ENCODE results near the gene C10orf67.

C10orf67 gene

DNA sequence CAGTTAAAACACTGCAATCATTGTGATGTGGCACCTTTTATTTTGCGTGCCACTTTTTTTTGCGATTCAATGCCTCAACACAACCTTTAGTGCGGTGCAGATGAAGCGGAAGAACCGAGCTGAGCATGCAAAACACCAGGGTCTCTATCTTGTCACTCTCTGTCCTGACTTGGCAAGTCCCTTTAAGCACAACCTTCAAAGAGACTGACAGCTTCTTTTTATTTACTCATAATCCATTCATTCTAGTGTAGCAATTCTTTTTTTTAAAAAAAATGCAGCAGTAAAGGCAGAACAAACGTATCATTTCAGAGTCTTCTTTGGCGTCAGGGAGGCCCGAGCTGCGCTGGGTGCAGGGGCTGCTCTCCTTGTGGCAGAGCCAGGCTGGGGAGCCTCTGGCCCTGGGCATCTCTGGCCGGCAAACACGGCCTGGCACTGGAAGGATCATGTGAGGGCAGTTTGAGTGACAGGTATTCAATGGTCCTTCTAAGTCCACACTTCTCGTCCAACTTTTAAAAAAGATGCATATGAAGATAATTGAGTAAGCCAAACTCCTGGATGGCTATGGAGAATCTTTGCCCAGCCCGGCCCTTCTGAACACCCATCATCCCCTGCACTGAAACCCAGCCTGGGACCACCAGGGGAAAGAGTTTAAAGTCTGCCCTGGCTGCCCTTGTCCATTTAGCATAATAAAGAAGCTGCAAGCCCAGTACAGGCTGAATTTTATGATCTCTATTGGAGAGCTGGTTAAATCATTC, 148.6 kb downstream of the C10orf67 start:
- DNase-seq: no peak

DNA sequence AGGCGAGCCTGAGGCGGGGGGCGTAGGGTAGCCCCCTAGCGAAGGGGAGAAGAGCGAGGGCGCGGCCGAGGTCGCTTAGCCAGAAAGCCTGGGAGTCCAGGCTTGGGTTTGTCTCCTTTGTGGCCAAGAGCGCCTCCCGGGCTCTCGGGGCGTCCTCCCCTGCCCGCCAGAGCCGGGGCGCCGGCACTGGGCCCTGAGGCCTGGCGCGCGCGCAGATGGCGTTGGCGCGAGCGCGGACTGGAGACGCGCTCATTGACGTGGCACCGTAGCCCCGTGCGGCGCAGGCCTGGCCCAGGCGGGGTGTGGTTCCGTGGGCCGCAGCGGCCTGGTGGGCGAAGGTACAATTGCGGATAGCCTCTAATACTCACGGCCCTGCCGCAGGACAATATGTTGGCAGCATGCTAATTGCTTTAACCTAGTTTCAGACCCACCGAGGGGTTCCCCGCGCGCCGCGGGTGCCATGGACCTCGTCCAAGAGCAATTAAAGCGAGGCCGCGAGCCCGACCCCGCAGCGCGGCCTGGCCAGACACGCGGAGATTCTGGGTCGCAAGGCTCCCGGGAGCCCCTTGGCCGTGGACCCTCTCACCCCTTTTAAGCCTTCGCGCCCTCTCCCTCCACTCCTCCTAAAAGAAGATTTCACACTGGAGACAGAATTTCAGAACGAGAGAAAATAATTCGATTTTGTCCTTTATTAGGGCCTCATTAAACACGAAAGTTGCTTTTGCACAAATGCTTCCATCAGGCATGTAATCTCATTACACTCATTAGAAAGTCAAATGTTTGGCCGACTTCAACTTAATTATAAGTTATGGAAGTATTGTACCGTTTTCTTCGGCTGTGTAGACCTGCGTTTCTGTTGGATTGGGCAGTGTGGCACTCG, 149.4 kb downstream of the C10orf67 start:
- no peak for DNase-seq

DNA sequence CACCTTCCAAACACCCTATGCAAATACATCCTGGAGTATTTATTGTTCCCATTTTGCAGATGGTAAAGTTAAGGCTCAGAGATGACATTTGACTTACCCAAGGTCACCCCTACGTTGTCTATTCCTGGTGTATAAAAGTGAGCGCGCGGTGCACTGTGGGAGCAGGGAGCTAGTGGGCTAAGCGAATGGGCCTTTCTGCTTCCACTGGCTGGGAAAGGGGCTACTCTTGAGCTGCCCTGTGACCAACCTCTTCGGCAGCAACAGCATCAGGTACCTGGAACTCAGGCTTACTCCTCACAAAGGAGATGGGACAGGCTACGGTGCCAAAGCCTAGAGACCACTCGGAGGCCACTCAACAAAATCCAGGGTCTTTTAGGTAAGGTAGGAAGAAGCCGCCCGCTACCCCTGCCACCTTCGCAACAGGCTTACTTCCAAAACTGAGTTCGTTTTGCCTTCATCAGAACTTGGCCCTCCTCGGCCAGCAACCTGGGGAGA, 150.1 kb downstream of the C10orf67 start:
- DNase-seq: no peak

DNA sequence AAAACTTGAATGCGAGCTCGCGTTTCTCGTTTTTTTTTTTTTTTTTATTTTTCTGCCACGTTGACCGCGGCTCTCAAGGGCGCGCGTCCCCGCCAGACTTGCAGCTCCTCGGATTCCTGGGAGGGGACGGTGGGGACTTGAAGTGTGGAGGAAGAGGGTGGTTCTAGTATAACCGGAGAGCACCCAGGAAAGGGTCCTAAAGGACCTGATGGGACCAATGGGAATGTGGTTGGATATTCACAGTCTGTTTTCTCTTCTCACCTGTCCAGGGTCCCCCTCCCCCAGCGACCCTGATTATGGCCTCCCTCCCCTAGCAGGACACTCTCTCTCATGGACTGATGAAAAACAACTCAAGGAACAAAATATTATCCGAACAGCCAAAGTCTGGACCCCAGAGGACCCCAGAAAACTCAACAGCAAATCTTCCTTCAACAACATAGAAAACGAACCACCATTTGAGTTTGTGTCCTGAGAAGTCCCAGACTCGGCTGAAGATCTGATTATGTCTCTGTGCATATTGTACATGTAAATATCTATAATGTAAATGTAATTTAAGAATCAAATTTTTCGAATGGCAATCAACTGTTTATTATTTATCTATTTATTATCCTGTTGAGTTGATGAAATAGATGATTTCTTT, 151.0 kb downstream of the C10orf67 start:
- no peak for DNase-seq

DNA sequence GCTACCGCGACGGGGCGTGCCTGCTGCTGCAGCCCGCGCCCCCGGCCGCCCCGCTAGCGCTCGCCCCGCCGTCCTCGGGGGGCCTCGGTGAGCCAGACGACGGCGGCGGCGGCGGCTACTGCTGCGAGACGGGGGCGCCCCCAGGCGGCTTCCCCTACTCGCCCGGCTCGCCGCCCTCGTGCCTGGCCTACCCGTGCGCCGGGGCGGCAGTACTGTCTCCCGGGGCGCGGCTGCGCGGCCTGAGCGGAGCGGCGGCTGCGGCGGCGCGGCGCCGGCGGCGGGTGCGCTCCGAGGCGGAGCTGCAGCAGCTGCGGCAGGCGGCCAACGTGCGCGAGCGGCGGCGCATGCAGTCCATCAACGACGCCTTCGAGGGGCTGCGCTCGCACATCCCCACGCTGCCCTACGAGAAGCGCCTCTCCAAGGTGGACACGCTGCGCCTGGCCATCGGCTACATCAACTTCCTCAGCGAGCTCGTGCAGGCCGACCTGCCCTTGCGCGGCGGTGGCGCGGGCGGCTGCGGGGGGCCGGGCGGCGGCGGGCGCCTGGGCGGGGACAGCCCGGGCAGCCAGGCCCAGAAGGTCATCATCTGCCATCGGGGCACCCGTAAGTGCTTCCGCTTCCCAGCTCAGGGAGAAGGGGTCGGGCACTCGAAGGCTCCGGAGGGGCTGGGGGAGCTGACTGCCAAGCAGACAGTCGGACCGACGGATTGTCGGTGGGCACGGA, 151.7 kb downstream of the C10orf67 start:
- DNase-seq: no peak

DNA sequence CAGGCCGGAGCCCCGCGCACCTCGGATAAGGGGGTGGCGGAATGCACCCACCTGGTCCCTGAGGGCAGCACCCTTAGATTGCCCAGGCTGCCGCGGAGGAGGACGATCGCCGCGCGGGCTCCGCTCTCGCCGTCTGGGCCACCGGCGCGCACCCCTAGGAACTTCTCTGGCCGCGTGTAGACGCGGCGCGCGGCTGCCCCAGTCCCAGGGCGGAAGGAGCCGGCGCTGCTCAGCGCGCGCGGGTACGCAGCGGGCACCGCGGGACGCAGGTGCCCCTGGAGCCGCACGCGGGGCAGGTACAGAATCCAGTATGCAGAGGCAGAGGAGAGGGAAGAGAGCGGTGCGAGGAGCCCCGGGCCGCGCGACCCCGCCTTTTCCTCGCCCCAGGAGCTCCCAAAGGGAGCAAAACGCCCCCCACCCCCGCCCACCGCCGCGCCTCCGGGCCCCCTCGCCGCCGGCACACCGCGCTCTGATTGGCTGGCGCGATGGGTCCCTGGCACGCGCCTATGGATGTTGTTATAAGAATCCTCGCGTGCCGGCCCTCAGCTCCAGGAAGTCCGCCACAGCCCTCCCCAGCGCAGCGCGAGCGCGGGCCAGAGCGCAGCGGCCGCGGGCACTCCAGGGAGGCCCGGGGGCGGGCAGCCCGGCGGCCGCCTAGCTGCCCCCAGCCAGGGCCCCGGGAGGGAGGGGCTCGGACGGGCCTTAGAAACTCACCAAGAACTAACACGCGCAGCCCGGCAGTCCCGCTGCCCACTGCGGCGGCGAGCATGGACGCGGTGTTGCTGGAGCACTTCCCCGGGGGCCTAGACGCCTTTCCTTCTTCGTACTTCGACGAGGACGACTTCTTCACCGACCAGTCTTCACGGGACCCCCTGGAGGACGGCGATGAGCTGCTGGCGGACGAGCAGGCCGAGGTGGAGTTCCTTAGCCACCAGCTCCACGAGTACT, 152.6 kb downstream of the C10orf67 start, which contains the start of gene PTF1A:
Gene PTF1A, plus strand, starts transcription at position 549 of the 948 bp plus-strand sequence. Its CDS starts 219 bp downstream, at position 768.
- no peak for DNase-seq

DNA sequence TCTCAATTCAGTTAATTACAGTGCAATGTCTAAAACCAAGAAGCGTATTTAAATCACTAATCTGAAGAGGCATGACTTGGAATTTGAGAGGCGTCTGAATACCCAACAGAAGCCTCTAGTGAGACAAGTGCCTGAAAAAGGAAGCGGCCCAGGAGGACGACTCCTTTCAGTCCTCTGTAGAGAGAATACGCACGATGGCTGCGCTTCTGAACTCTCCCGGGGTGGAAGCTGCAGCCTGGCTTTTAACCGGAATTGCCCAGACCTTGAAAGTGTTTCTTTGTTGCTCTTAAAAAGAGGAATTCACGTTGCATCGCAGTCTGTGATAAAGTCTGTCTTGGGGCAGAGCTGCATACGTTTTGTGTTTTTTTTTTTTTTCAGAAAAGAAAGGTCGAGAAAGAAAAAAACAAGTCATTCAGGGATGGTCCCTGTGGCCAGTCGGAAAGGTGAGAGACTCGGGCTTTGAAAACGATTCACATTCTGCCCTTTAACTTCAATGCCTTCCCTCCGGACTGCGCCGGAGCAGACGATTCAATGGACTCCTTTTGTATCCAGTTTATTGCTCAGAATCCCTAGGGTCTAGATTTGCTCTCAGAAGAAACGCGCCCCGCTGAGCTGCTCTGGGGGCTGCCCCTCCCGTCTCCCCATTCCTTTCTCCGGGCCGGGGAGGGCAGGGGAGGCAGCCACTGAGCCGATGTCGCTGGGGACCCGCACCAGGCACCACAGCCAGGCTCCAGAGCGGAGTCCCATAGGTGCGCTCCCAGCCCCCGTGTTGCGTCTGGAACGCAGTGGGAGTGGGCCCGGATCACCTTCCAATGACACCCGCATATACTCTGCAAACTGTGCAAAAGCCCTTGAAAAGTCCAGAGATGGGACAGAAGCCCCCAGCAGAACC, 153.5 kb downstream of the C10orf67 start:
- no peak for DNase-seq

DNA sequence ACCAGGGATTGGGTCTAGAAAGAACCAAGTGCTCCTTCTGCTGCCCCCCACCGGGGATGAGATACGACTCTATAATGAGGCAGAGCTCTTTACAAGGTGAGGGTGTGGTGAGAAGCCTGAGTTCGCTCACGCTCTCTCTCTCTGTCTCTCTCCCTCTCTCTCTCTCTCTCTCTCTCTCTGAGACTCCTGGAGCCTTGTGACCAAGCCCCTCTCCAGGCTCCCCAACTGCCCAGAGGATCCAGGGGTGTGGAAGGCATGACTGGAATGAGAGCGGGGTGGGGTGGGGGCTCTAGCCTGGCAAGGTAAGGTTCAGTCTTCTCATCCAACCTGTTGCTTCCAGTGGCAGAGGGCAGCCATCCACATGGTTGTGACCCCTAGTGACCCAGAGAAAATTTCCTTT, 155.6 kb downstream of the C10orf67 start:
- no peak for DNase-seq

DNA sequence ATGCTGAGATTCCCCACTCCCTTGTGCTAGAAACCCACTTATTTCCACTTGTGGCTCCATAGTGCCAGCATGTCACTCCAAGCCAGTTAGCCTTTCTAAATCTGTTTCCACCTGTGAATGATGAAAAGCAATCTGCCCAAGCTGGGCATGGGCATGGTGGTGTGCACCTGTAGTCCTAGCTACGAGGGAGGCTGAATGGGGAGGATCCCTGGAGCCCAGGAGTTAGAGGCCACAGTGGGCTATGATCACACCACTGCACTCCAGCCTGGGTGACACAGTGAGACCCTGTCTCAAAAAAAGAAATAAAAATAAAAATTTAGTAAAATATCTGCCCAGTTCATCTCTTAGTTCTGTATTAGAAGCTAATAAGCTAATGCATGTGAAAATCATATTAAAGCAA, 157.4 kb downstream of the C10orf67 start:
- DNase-seq: no peak

DNA sequence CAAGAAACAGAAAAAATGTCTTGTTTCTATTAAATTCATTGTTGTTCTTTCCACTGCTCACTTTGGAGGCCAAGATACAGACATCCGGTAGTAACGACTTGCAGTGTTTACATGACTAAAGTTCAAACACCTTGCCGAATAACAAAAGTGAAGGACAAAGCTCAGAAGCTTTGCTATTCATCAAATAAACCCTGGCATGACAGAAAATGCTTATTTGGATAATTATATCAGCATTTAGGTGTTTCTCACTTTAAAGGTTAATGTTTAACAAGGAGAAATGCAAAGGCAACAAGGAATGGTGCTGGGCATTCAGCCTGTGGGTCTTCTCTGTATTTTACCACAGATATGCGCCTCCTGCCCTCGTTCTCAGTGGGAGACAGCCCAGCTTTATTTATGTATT, 157.9 kb downstream of the C10orf67 start:
- no peak for DNase-seq

DNA sequence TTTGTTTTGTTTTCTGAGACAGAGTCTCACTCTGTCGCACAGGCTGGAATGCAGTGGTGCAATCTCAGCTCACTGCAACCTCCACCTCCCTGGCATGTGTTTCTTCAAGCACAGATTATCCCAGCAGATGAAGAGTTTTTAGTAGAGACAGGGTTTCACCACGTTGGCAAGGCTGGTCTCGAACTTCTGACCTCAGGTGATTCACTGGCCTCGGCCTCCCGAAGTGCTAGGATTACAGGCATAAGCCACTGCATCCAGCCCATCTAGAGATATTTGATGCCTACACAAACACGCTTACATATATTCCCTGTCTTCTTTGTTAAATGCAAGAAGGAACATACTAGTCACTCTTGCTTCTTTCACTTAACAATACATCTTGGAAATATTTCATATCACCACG, 158.4 kb downstream of the C10orf67 start:
- DNase-seq: no peak

DNA sequence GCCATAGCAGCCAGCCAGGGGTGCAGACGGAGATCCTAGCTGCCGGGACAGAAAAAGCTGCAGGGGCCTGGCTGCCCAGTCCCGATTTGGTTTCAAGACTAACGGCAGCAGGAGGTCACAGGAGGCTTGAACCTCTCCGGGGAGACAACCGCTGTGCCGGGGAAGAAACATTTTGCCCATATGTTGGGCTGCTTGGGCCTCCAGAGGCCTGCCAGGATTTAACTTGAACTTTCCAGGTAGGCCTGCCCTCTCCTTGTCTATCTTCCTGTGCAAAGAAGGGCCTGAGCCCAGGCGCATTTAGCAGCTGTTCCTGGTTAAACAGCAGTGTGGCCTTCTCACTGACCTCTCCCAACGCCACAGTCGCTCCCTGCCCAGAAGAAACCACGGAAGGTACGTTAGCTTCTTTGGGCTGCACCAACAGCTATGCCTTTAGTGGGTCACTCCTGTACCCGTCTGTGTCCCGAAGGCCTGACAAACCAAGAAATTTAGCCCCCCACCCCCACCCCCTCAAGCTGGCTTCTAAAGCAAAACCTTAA, 169.6 kb downstream of the C10orf67 start:
- DNase-seq: no peak

DNA sequence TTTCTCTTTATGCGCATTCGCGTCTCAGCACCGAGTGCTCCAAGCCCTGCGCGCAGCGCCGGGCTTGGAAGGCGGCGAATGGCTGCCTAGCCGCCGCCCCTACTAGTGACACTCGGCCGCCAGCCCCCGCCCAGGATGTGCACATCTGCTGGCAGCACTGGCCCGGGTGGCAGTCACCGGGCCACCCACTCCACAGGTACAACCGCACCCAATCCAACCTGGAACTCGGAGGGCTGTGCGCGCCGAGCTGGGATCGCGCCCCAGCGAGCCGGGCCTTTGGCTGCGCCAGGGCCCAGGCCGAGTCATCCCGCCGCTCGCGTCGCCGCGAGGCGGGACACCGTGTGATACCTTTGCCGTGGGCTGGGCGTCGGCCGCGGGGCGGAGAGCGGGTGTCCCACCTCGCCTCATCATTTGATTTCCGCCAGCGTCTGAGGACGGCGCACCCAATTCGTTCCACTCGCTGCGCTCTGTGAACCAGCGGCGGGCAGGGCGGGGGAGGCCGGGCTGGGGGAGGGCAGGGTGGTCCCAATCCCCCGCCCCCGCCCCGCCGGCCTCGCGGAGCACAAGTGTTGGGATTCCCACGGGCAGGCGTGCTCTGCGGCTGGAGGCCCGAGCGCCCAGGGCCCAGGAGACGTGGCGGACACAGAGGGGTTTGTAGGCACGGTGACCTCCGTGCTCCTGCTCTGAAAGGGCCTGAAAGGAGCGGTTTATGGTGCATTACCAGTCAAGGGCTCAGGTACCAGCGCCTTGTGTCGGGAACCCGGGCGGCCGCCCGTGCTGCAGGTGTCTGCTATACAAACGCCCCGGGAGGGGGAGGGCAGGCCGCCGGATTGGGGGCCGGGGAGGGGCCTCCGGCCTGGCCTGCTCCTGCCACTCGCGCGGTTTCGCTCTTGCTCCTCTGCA, 170.3 kb downstream of the C10orf67 start:
- DNase-seq: no peak

DNA sequence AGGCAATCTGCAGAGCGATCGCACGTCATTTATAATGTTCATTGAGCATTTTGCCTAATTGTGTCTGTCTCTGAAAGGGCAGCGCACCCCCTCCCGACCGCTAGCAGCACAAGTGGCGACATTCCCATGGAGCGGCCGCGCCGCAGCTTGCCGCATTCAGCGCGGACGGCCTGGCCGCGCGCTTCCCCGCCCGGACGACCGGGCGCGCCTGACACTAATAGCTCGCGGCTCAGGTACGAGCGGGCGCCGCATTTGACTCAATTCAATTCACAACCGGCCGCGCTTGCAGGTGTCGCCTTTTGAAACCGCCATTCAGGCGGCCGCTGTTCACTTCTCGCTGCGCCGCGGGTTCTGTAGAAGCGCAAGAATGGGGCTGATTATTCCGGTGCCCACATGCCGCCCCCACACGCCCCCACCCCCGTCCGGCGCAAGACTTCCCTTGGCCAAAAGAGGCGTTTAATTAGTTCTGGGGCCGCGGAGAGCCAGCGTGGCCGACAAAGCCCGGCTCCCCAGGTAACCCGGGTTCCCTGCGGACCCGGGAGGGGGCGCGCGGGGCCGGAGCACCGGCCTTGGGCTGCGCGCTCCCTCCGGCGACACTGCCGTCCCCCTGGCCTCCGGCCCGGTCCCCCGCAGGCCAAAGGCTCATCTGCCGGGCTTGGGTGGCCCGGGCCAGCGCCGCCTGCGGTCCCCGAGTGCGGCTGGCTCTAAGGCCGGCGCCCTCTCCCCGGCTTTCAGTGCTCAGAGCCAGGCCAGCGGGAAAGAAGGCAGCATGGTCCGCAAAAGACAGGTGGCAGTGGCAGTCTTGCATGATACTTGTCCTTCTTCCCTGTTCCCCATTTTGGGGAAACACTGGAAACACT, 171.2 kb downstream of the C10orf67 start:
- no peak for DNase-seq

DNA sequence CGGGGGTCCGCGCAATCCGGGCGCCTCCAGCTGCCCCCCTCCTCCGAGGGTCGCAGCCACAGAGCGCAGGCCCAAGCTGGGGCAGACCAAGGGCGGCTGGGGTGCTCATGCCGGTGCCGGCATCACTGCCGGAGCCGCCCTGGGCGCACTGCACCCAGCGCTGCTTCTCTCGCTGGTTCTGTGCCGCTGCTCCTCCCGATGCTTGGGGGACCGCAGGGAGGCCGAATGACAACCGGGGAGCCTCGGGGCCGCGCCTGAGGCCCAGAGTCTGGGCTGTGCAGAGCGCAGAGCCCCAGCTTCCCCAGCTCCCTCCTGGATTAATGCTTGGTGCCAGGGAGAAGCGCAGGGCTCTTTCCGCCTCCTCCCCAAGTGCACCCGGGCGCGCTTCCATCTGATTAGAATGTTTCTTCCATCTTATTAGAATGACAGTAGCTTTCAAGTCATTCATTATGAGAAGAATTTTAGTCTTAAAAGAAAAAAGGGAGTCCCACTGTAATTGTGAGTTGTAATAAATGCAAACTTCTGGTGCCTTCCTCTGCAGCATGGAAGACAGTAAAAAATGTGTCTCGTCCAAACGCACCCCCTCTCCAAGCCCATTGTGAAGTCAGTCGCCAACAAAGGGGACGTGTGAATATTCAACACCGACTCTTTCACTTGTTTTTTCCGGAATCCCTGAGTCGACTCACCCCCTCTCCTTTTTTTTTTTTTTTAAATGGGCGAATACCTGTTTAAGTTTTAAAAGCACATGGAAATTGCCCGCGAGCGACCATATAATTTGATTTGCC, 172.0 kb downstream of the C10orf67 start:
- no peak for DNase-seq

DNA sequence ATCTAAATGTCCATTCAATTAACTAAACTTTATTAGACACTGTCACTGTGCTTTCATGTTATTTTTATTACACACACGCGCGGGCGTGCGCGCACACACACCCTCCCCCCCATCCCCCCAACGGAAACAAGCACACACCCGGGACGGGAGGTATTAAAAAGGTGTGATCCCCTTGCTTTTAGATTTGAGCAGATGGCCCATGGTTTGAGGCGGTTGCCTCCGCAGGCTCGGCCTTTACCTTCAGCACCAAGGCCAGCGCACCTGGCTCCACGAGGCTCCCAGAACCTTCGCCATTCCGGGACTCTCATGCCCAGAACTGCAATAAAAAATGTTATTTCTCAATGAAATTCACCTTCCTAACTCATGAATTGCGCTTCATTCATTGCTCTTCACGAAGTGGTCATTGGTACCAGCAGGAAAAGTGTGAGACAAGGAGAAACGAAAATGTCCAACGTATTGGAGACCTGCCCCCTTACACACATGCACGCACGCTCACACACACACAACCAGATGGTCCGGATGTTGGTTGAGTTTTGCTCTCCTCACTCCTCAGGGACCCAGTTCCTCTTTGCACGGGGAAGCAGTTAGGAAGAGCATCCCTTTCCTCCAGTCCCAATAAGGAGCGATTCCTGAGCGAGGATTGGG, 173.2 kb downstream of the C10orf67 start:
- DNase-seq: peak; percentile 36

DNA sequence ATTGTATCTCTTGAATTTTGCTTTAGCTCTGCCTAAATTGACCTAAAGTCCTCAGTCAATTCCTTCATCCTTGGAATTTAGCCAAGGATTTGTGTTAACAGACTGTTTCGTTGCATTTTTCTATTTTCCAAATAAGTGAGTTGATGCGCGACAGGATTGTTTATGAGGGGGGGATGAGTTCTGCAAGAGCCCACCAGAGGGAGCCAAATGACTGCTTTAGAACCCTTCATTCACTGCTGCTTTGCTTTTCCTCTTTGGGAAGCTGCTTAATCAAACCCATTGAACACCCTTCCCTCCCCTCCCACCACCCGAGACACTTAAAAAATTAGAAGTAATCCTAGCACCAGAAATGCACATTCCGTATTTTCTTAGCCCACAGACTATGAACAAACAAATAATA, 186.2 kb downstream of the C10orf67 start:
- peak; percentile 50 for DNase-seq

Measured in fibroblast of upper back skin (primary cell).